GM18511 (cell line): Measurements from ENCODE around the gene CHRM2.
"Not testable (repeated sequence)": the region's sequence is repeated elsewhere in the genome, so short reads cannot be mapped to it uniquely, and the experiment has no call there.

Source experiments
- ATAC-seq: cut with Tn5 transposase; IDR thresholded peaks from one replicate; pipeline ENCODE4 v1.9.1; 2021; ENCODE audit warnings: mild to moderate bottlenecking, moderate library complexity; ENCODE audit not compliant: unreplicated experiment

The CHRM2 gene

DNA sequence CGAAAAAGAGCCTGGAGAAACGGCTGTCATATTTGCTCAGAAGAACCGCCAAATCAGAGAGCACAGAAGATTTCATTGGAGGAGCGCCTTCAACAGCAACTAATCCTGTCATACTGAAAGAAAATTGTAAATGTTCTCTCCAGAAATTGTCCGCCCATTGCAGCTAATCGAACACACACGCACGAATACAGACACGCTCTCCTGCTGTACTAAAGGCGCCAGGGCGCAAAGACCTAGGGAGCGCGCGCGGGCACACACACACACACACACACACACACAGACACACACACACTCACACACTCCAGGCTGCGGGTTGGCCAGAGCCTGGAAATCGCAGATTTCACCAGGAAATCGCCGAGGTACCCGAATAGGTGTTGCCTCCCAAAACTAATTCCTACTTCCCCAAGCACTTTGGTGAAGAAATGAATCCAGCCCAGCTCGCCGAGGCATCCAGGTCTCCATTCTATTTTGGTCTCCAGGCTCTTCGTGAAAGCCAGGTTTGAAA is at the start of gene CHRM2:
Gene CHRM2 (plus strand): TSS at position 157 of the 505 bp plus-strand sequence. CDS start 146,214 bp downstream, outside the sequence.
- ATAC-seq, result no peak

- ATAC-seq, result not testable (repeated sequence)
Observed at GRCh38 chr7:136831398-136831797, 37.1 kb upstream of the CHRM2 start.

DNA sequence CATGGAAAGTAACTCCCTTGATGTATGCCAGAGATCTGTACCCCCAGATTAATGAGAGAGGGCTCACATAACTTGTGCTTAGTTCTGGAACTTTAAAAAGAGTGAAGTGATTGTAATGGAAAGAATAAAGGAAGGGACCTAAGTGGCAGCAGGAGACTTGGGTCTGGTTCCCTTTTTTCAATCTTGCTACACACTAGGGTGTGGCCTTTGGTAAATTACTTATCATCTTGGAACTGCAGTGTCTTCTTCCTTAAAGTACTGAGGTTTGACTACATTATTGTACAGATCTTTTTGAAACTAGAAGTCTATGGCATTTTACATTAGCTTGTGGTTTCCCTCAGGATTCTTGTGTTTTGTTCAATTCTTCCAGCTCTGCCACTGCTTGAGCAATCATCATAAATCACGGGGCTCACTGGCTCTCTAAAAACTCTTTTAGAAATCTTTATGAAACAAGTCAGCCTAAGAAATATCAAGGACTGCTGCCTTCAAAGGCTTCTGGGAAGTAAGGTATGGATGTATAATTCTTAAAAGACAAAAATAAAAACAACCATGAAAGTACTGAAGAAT is 22.5 kb upstream of the CHRM2 start:
- no peak for ATAC-seq

- no peak for ATAC-seq
Observed at GRCh38 chr7:136847858-136848257, 20.6 kb upstream of the CHRM2 start.

DNA sequence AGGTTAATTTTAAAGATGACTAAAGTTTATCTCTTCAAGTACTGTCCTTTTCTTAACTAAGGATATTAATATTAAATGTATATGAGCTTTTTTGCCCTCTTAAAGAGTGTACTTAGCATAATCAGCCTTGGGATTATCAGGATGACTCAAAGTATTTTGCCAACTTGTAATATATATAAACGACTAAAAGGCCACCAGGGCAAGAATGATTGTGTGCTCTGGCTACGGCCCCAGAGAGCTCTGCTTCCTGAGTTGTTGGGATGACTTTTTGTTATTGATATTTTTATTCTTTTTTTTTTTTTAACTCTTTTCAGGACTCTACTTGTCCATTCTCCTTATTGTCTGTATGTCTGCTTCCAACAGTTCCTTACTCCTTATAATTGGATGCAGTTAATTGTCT is 14.8 kb upstream of the CHRM2 start:
- ATAC-seq, result no peak

- no peak for ATAC-seq
Observed at GRCh38 chr7:136857573-136857972, 10.9 kb upstream of the CHRM2 start.

DNA sequence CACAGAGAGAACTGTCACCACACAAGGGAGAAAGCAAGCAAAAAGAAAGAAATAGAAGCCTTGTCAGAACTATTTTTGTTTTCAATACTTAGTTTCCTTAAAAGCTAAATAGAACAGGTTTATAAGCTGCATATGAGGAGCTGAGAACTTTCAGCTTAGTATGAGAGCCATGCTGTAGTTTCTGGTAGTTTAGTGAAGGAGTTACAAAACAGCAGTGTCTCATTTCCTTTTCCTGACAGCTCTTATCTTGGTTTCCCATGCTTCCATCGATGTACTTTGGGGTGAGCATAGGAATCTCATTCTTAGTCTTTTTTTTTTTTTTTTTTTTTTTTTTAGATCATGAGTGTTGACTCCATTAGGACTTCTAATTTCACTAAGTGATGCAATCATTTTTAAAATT is 8.6 kb upstream of the CHRM2 start:
- ATAC-seq, result no peak

DNA sequence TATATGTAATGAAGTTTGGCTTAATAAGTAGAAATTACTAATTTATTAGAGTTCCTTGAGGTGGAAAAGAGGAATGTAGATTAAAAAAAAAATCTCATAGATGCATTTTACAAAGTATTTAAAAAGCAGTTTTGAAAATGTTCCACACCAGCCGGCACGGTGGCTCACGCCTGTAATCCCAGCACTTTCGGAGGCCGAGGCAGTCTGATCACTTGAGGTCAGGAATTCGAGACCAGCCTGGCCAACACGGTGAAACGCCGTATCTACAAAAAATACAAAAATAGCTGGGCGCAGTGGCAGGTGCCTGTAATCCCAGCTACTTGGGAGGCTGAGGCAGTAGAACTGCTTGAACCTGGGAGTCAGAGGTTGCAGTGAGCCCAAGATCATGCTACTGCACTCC is 3.2 kb upstream of the CHRM2 start:
- no peak for ATAC-seq

DNA sequence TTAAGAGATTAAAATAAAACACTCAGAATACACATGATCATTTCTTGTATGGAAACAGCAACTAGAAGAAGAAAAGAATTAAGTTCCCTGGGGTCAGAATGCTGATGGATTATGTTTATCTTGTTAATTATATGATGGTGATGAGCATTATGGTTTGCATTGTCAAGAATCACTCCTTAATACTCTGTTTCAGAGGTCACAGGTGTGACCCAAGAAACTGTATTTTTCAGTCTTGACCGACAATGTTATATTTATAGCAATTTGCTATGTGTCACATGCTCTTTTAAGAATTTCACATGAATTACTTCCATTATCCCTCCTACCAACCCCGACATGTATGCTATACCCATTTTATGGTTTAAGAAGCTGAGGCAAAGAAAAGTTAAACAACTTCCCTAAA is 2.7 kb upstream of the CHRM2 start:
- ATAC-seq, result no peak

DNA sequence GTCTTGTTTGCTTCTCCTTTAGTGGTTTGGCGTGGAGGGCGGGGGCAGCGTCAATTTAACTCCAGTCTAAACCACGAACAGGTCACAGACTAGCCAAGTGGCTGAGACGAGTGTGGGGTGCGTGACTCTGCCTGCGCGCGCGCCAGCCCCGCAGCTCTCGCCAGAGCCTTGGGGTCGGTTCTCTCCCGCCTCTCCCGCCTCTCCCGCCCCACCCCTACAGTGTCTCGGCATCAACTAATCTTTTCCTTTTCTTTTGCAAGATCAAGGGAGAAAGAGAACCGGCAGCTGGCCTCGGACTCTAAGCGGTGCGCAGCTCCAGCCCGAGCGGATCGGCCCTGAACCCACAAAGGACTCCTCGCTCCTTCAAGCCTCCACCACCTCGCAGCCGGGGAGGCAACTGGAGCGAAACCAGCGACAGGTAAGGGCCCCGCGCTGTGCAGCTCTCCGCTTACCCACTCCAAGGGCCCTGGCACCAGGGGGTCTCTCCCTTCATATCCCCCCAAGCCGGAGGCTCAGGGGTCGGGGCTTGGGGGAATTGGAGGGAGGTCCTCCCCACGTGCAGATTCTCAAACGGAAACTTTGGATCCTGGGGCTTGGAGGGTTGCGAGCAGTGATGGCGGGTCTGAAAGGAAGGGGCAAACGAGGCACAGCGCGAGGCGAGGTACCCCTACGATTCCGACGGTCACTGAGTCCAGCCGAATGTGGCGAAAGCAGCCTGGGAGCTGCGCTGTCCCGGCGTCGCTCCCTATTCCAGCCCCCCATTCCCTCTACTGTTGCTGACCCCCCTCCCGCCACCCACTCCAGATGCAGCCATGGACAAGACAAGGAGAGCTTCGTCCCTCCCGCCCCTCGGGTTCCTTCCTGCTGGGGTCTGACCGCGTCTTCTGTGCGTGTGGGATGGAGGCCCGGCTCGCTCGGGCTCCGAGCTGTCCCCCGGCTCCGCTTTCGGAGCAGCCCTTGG is 829 bp downstream of the CHRM2 start:
- no peak for ATAC-seq

DNA sequence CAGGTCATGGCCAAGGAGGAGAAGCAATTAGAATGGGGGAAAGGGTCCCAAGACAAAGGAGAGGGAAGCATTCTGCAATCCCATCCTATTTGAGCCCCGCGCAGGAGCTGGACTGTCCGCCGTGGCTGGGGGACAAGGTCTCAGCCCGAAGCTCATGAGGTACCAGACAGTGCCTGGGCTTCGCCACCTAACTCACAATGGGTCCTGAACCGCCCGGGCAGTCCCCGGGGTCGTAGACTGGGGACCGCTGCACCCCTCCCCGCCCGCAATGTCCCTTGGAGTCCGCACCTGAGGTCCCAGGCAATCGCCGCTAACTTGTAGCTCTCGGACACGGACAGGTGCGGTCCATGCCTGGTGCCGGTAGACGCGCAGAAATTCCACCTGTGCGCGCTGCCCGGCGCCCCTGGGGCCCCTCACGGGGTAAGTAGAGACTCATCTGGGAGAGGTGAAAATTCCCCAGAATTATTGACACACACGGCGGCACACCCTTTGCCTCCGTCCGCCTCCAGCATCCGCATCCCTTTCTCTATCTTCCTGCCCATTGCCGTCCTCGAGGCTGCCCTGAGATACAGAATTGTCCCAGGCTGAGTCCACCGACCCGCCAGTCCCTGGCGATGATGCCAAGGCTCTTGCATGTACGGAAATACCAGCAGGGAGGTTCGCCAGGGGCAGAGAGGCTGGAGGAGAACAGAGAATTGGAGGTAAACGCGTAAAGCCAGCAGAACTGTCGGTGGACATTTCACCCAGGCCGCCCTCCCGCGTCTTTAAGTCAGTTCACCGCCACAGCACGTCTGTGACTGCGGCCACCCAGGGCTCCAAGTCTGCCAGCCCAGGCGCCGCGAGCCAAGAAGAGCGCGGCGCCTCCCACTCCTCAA is 1.8 kb downstream of the CHRM2 start:
- ATAC-seq, result no peak

GRCh38 chr7:136870866-136871487 is 2.5 kb downstream of the CHRM2 start:
- no peak for ATAC-seq

GRCh38 chr7:136874393-136875032 is 6.1 kb downstream of the CHRM2 start:
- no peak for ATAC-seq

- ATAC-seq, result no peak
Observed at GRCh38 chr7:136877509-136877908, 9.1 kb downstream of the CHRM2 start.

- no peak for ATAC-seq
Observed at GRCh38 chr7:136877990-136878389, 9.5 kb downstream of the CHRM2 start.

- no peak for ATAC-seq
Observed at GRCh38 chr7:136878878-136879277, 10.4 kb downstream of the CHRM2 start.

DNA sequence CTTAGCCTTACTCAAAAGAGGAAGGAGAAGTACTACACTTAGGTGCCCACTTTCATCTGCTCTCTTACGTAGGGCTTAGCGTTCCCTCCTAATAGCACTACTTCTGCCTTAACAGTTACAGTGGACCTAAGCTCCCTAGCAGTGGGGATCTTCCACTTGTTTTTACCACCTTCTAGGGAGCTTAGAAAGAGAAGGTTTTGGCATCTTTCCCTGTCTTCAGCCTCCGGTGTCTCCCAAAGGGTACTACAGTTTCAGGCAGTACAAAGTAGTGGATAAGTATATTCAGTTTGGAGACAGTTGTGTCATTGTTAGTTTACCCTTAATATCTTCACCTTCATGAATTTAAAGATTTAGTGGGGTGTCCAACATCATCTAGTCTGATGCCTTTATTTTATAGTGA is 14.6 kb downstream of the CHRM2 start:
- no peak for ATAC-seq

- ATAC-seq, result no peak
Observed at GRCh38 chr7:136884492-136884891, 16.0 kb downstream of the CHRM2 start.

GRCh38 chr7:136887317-136887716 is 18.9 kb downstream of the CHRM2 start:
- ATAC-seq, result no peak

DNA sequence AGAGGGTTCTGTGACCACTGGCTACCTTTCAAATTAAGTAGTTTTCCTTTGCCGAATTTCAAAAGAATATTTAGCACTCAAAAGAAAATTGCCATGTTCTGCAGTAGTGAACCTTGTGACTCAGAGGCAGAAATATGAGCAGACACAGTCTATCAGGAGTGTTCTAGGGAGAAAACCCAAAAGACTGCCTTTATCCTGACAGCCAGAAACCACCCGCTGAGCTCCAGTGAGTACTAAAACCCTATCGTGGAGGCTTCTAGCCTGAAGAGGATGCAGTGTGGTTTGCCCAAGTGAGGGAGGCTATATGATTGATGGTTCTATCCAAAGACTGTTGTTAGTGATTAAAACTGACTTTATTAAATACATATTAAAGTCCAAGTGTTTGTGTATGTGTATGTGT is 21.9 kb downstream of the CHRM2 start:
- no peak for ATAC-seq
